ENCODE measurements around the gene STOX2. TPM values are rescaled to one million over a fixed set of nuclear protein-coding genes. Genes with fewer than 3 reads are reported as not detected.
"Not testable (repeated sequence)": the region's sequence is repeated elsewhere in the genome, so short reads cannot be mapped to it uniquely, and the experiment has no call there.

STOX2 gene
- total and polyA plus RNA-seq, 2 experiments from 2014 or later: 6.3 to 7.9 TPM

- Histone ChIP-seq H3K27me3 (no peaks in the 10 kb centered on the region), H3K9me3 (ENCODE audit: low read depth) (no peaks in the 10 kb centered on the region)
- 52% methylated on average over 4 of the region's 4 CpGs for WGBS (ENCODE audit: low lambda C conversion rate, missing lambda C conversion rate)
These were observed 35.8 kb downstream of the STOX2 start for GRCh38 chr4:183940864-183941263.

DNA sequence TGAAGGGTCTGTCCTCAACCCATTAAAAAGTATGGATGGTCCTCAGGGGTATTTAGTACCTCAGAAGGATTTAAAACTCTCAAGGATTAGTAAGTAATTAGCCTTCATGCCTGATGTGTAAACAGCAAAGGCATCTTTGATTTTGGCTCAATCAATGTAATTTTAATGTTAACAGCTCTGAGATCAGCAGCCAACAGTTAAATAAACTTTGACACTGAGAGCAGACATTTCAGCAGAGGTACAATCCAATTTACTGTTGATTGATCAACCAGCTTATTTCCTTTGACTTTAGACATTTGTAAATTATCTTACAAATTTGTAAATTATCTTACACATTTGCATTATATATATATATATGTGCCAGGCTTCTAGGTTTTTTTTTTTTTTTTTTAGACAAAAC, 36.9 kb downstream of the STOX2 start:
- H3K9me3 ChIP-seq (ENCODE audit: low read depth): no peaks in the 10 kb centered on the region
- H2AFZ ChIP-seq: no peak overlapping the region
- H3K4me3 ChIP-seq: no peak overlapping the region
- H3K36me3 ChIP-seq (replicated peaks; ENCODE audit: insufficient read depth, low read depth): no peaks in the 10 kb centered on the region
- H3K79me2 ChIP-seq: peaks cover 2% of the 10 kb centered on the region
- no peaks in the 10 kb centered on the region for H3K4me1 ChIP-seq (ENCODE audit: insufficient read depth)
- no peak for DNase-seq (ENCODE audit: low spot score)
- no peaks in the 10 kb centered on the region for H3K9me2 ChIP-seq (replicated peaks; ENCODE audit: insufficient read depth)
- no peak overlapping the region for H3K4me2 ChIP-seq
- TF ChIP-seq EZH2 (IDR thresholded peaks at IDR 0.05; ENCODE audit: borderline replicate concordance): no peak
- TF ChIP-seq, protein P1, sequence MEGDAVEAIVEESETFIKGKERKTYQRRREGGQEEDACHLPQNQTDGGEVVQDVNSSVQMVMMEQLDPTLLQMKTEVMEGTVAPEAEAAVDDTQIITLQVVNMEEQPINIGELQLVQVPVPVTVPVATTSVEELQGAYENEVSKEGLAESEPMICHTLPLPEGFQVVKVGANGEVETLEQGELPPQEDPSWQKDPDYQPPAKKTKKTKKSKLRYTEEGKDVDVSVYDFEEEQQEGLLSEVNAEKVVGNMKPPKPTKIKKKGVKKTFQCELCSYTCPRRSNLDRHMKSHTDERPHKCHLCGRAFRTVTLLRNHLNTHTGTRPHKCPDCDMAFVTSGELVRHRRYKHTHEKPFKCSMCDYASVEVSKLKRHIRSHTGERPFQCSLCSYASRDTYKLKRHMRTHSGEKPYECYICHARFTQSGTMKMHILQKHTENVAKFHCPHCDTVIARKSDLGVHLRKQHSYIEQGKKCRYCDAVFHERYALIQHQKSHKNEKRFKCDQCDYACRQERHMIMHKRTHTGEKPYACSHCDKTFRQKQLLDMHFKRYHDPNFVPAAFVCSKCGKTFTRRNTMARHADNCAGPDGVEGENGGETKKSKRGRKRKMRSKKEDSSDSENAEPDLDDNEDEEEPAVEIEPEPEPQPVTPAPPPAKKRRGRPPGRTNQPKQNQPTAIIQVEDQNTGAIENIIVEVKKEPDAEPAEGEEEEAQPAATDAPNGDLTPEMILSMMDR (IDR thresholded peaks at IDR 0.05; ENCODE audit: poor library complexity): no peak
- H3K27ac ChIP-seq: no peak overlapping the region
- no peaks in the 10 kb centered on the region for H3K27me3 ChIP-seq
- H4K20me1 ChIP-seq (ENCODE audit: insufficient read depth, poor library complexity, severe bottlenecking): no peaks in the 10 kb centered on the region

More at GRCh38 chr4:183940864-183941263, 35.8 kb downstream of the STOX2 start:
- no peak overlapping the region for H3K27ac ChIP-seq
- H2AFZ ChIP-seq: no peak overlapping the region
- H4K20me1 ChIP-seq (ENCODE audit: insufficient read depth, poor library complexity, severe bottlenecking): no peaks in the 10 kb centered on the region
- no peak for DNase-seq (ENCODE audit: low spot score)
- TF ChIP-seq EZH2phosphoT487 (IDR thresholded peaks at IDR 0.05; ENCODE audit: low read depth, severe bottlenecking, unreplicated experiment): no peak
- TF ChIP-seq, protein P1 (IDR thresholded peaks at IDR 0.05; ENCODE audit: poor library complexity): no peak
- TF ChIP-seq EZH2 (IDR thresholded peaks at IDR 0.05; ENCODE audit: borderline replicate concordance): no peak
- H3K36me3 ChIP-seq (replicated peaks; ENCODE audit: insufficient read depth, low read depth): no peaks in the 10 kb centered on the region
- no peaks in the 10 kb centered on the region for H3K4me1 ChIP-seq (ENCODE audit: insufficient read depth)
- H3K4me2 ChIP-seq: no peak overlapping the region
- H3K9me2 ChIP-seq (replicated peaks; ENCODE audit: insufficient read depth): no peaks in the 10 kb centered on the region
- H3K79me2 ChIP-seq: peaks cover 2% of the 10 kb centered on the region
- H3K4me3 ChIP-seq: no peak overlapping the region

- Histone ChIP-seq H3K9me3 (ENCODE audit: low read depth) (no peaks in the 10 kb centered on the region), H3K79me2 (no peaks in the 10 kb centered on the region), H3K4me3 (no peak overlapping the region), H3K9me2 (replicated peaks; ENCODE audit: insufficient read depth) (no peaks in the 10 kb centered on the region), H3K4me2 (no peak overlapping the region), H3K27me3 (no peaks in the 10 kb centered on the region), H3K4me1 (ENCODE audit: insufficient read depth) (no peaks in the 10 kb centered on the region), H4K20me1 (ENCODE audit: insufficient read depth, poor library complexity, severe bottlenecking) (no peaks in the 10 kb centered on the region), H3K27ac (no peak overlapping the region), H3K36me3 (replicated peaks; ENCODE audit: insufficient read depth, low read depth) (no peaks in the 10 kb centered on the region), H2AFZ (no peak overlapping the region)
- 87% methylated on average over 8 of the region's 8 CpGs for WGBS (ENCODE audit: low lambda C conversion rate, missing lambda C conversion rate)
- no peak for TF ChIP-seq EZH2 (IDR thresholded peaks at IDR 0.05; ENCODE audit: borderline replicate concordance)
- no peak for TF ChIP-seq EZH2phosphoT487 (IDR thresholded peaks at IDR 0.05; ENCODE audit: low read depth, severe bottlenecking, unreplicated experiment)
- TF ChIP-seq, protein P1 (IDR thresholded peaks at IDR 0.05; ENCODE audit: poor library complexity): no peak
- DNase-seq (ENCODE audit: low spot score): no peak
These were observed 40.6 kb downstream of the STOX2 start for GRCh38 chr4:183945741-183946140.

- no peak for DNase-seq (ENCODE audit: low spot score)
- H3K27me3 ChIP-seq: no peaks in the 10 kb centered on the region
- H3K9me3 ChIP-seq (ENCODE audit: low read depth): no peaks in the 10 kb centered on the region
- 92% methylated on average over 8 of the region's 8 CpGs for WGBS (ENCODE audit: low lambda C conversion rate, missing lambda C conversion rate)
- no peaks in the 10 kb centered on the region for H3K9me2 ChIP-seq (replicated peaks; ENCODE audit: insufficient read depth)
- TF ChIP-seq EZH2 (IDR thresholded peaks at IDR 0.05; ENCODE audit: borderline replicate concordance) (no peak), EZH2phosphoT487 (IDR thresholded peaks at IDR 0.05; ENCODE audit: low read depth, severe bottlenecking, unreplicated experiment) (no peak)
- TF ChIP-seq, protein P1 (IDR thresholded peaks at IDR 0.05; ENCODE audit: poor library complexity): no peak
- H3K4me1 ChIP-seq (ENCODE audit: insufficient read depth): no peaks in the 10 kb centered on the region
- H4K20me1 ChIP-seq (ENCODE audit: insufficient read depth, poor library complexity, severe bottlenecking): no peaks in the 10 kb centered on the region
- H3K27ac ChIP-seq: no peak overlapping the region
- H3K4me2 ChIP-seq: no peak overlapping the region
- H3K36me3 ChIP-seq (replicated peaks; ENCODE audit: insufficient read depth, low read depth): no peaks in the 10 kb centered on the region
- no peak overlapping the region for H2AFZ ChIP-seq
- no peak overlapping the region for H3K4me3 ChIP-seq
- no peaks in the 10 kb centered on the region for H3K79me2 ChIP-seq
These were observed 45.4 kb downstream of the STOX2 start for GRCh38 chr4:183950536-183950935.

GRCh38 chr4:183952652-183953051, 47.5 kb downstream of the STOX2 start:
- not testable (repeated sequence) for H3K9me2 ChIP-seq (replicated peaks; ENCODE audit: insufficient read depth); DNase-seq (ENCODE audit: low spot score); H3K4me2 ChIP-seq; H3K36me3 ChIP-seq (replicated peaks; ENCODE audit: insufficient read depth, low read depth); H3K4me1 ChIP-seq (ENCODE audit: insufficient read depth); H3K27me3 ChIP-seq; H2AFZ ChIP-seq; H4K20me1 ChIP-seq (ENCODE audit: insufficient read depth, poor library complexity, severe bottlenecking); H3K9me3 ChIP-seq (ENCODE audit: low read depth); H3K79me2 ChIP-seq; H3K27ac ChIP-seq; H3K4me3 ChIP-seq
- 100% methylated on average over 1 of the region's 1 CpG for WGBS (ENCODE audit: low lambda C conversion rate, missing lambda C conversion rate)
